Measurements from ENCODE around the gene TMEM237. TPM values are rescaled to one million over a fixed set of nuclear protein-coding genes. Genes with fewer than 3 reads are reported as not detected.

Gene TMEM237
- total RNA-seq, 1 donor from 2014 or later: 43.2 TPM

DNA sequence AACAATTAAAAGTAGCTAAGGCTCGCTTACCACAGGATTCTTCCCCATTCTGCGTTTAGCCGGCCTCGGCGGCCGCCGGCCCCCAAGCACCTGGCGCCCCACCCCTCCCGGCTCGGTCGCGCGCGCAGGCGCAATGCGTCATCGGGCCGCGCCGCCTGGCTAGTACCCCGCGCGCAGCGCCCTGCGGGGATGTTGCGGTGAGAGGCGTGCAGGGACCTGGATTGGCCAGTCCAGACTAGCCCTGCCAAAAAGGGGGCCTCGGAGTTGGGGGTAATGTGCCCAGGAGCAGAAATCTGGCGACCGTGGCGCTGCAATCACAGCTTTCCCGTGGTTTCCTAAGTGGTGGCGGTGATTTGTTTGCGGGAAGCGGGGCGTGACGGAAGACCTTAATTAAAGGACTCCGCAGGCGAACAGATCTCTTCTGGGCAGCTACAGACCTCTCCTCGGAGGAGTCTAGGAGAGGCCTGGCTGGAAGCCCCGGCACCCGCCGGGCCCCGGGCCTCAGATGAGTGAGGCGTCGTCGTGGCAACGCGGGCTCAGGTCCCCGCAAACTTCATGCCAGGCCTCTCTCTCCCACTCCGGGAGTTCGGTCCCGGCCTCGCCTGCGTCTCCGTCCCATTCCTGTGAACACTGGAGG is 606 bp downstream of the TMEM237 start:
- H3K27me3 Mint-ChIP-seq: no peaks in the 10 kb centered on the region
- peak; percentile 96 for DNase-seq (ENCODE audit: extremely low spot score, unreplicated experiment)

DNA sequence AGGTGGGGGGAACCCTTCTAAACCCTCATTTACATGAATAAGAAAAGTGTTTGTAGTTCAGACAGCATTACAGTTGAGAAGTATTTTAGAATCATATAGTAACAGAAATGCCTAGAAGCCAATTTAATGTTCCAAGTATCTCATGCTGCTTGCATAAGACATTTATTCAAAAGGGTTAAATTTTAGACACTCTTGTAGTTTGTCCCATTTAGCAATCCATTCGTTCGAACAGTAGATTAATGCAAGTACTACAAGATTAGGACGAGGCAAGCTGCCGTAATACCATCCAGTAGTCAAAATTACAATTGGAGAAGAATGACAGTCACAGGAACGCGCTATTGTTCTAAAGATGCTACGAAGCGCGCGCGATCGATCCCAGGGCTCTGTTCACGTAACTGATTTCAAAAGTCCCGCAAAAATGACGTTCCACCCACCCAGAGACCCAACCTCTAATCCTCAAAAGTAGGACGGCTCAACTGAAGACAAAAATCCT is 1.2 kb downstream of the TMEM237 start:
- Mint-ChIP-seq H3K9me3 (no peaks in the 10 kb centered on the region), H3K36me3 (peaks cover 4% of the 10 kb centered on the region), H3K4me3 (peak overlapping the region; percentile 96), H3K27ac (peak overlapping the region; percentile 98), H3K4me1 (ENCODE audit: unreplicated experiment) (peaks cover 11% of the 10 kb centered on the region), H3K27me3 (no peaks in the 10 kb centered on the region)
- TF ChIP-seq, protein P1, sequence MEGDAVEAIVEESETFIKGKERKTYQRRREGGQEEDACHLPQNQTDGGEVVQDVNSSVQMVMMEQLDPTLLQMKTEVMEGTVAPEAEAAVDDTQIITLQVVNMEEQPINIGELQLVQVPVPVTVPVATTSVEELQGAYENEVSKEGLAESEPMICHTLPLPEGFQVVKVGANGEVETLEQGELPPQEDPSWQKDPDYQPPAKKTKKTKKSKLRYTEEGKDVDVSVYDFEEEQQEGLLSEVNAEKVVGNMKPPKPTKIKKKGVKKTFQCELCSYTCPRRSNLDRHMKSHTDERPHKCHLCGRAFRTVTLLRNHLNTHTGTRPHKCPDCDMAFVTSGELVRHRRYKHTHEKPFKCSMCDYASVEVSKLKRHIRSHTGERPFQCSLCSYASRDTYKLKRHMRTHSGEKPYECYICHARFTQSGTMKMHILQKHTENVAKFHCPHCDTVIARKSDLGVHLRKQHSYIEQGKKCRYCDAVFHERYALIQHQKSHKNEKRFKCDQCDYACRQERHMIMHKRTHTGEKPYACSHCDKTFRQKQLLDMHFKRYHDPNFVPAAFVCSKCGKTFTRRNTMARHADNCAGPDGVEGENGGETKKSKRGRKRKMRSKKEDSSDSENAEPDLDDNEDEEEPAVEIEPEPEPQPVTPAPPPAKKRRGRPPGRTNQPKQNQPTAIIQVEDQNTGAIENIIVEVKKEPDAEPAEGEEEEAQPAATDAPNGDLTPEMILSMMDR (conservative IDR thresholded peaks at IDR 0.05): no peak
- DNase-seq (ENCODE audit: extremely low spot score, unreplicated experiment): no peak

More for the DNA sequence above, 606 bp downstream of the TMEM237 start:
- no peaks in the 10 kb centered on the region for H3K9me3 Mint-ChIP-seq
- H3K4me1 Mint-ChIP-seq (ENCODE audit: unreplicated experiment): peaks cover 11% of the 10 kb centered on the region
- peaks cover 4% of the 10 kb centered on the region for H3K36me3 Mint-ChIP-seq
- peak overlapping the region; percentile 96 for H3K4me3 Mint-ChIP-seq
- TF ChIP-seq, protein P1 (conservative IDR thresholded peaks at IDR 0.05): no peak
- peak overlapping the region; percentile 98 for H3K27ac Mint-ChIP-seq

DNA sequence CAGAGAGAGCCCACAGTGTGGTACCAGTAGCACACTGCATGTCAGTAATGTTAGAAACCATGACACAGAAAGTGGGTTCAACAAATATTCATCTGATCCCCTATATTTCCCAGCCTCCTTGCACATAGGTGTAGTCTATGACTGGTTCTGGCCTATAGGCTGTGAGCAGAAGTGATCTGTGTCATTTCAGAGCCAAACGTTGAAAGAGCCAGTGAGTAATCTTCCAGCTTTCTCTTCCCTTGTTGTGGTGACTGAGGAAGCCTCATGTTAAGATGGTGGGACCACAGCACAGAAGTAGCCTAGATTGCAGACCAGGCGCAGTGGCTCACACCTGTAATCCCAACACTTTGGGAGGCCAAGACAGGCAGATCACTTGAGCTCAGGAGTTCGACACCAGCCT is 4.1 kb downstream of the TMEM237 start:
- no peak overlapping the region for H3K4me3 Mint-ChIP-seq
- DNase-seq (ENCODE audit: extremely low spot score, unreplicated experiment): no peak
- H3K27me3 Mint-ChIP-seq: no peaks in the 10 kb centered on the region
- no peaks in the 10 kb centered on the region for H3K9me3 Mint-ChIP-seq
- H3K4me1 Mint-ChIP-seq (ENCODE audit: unreplicated experiment): peaks cover 7% of the 10 kb centered on the region
- no peak overlapping the region for H3K27ac Mint-ChIP-seq
- peaks cover 24% of the 10 kb centered on the region for H3K36me3 Mint-ChIP-seq
- TF ChIP-seq, protein P1 (conservative IDR thresholded peaks at IDR 0.05): no peak

DNA sequence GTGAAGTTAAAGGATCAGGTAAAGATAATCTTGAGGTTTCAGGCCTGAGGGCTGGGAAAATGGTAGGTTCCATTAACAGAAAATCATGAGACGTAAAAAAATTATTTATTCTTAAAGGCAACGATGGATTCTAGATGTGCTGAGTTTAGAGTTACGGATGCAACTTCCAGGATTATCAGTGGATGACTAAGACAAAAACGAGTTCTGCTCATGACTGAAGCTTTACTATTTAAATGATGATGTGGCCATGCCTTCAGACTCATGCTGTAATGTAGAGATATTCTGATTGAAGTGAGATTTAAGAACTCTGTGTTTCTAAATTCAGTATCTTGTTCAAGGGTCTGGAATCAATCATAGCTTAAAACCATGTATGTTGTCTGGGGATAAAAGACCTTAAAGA is 5.0 kb downstream of the TMEM237 start:
- DNase-seq (ENCODE audit: extremely low spot score, unreplicated experiment): no peak
- Mint-ChIP-seq H3K27me3 (no peaks in the 10 kb centered on the region), H3K4me1 (ENCODE audit: unreplicated experiment) (no peaks in the 10 kb centered on the region), H3K9me3 (no peaks in the 10 kb centered on the region), H3K4me3 (no peak overlapping the region), H3K36me3 (peaks cover 24% of the 10 kb centered on the region), H3K27ac (no peak overlapping the region)
- TF ChIP-seq, protein P1 (conservative IDR thresholded peaks at IDR 0.05): no peak

DNA sequence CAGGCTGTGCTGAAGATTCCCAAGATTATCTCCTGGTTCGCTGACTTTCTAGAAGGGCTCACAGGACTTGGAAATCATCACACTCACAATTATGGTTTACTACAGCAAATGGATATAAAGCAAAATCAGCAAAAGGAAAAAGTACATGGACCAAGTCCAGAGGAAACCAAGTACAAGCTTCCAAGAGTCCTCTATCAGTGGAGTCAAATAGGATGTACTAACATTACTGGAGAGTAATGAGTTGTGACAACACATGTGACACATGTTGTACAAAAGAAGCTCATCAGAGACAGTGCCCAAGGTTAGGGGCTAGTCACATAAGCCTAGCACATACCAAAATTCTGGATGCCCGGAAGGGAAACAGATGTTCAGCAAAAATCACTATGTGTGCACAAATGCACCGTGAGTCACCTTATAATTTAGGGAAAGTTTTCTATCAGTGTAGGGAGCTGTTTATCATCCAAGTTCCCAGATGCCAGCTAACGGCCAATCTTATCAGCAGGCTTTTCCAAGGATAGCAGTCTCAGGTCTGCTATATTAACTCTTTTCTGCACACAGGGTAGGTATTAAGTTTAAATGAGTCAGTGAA is 9.5 kb downstream of the TMEM237 start:
- Mint-ChIP-seq H3K27ac (no peak overlapping the region), H3K4me1 (ENCODE audit: unreplicated experiment) (no peaks in the 10 kb centered on the region), H3K4me3 (no peak overlapping the region), H3K9me3 (no peaks in the 10 kb centered on the region), H3K36me3 (peaks cover 42% of the 10 kb centered on the region), H3K27me3 (no peaks in the 10 kb centered on the region)
- TF ChIP-seq, protein P1 (conservative IDR thresholded peaks at IDR 0.05): no peak
- no peak for DNase-seq (ENCODE audit: extremely low spot score, unreplicated experiment)

All from type B pancreatic cell (in vitro differentiated cells).